SK-N-MC (cell line): ENCODE measurements around the gene FCHO1.

Experiments
- DNase-seq: peaks from one replicate; pipeline ENCODE4 v3.0.0-alpha.2; 2011; ENCODE audit warnings: low read depth, low spot score
- H3K27ac ChIP-seq: fragments of 200-600 bp; sonication (generic); 2 replicates; pipeline ENCODE4 v1.5.1; 2016; ENCODE audit warnings: mixed run types
- H3K36me3 ChIP-seq: fragments of 200-600 bp; sonication (generic); 2 replicates; pipeline ENCODE4 v1.6.1; 2017; ENCODE audit warnings: antibody characterized with exemption, low read length, mixed read lengths; ENCODE audit not compliant: insufficient read depth
- H3K4me3 ChIP-seq: fragments of 200-600 bp; sonication (generic); 2 replicates; pipeline ENCODE4 v1.5.1; 2016
- H3K9ac ChIP-seq: fragments of 200-600 bp; sonication (generic); 2 replicates; pipeline ENCODE4 v1.8.0; 2017; ENCODE audit warnings: mixed run types, mixed read lengths; ENCODE audit not compliant: insufficient read length
- H3K9me3 ChIP-seq: fragments of 200-600 bp; sonication (generic); 2 replicates; pipeline ENCODE4 v1.6.1; 2017; ENCODE audit warnings: low read depth, mild to moderate bottlenecking, antibody characterized with exemption, low read length, moderate library complexity, mixed read lengths
- EZH2 ChIP-seq: fragments of 200-600 bp; sonication (generic); IDR thresholded peaks from one replicate; pipeline ENCODE4 v1.6.1; 2017; ENCODE audit warnings: antibody characterized with exemption
- FOXP2 ChIP-seq: optimal IDR thresholded peaks from 2 replicates; pipeline ENCODE3; 2011; ENCODE audit warnings: mild to moderate bottlenecking, moderate library complexity; ENCODE audit not compliant: insufficient read depth; ENCODE audit errors: extremely low read length, control extremely low read depth
- POLR2AphosphoS5 ChIP-seq: IDR thresholded peaks from 2 replicates; pipeline ENCODE4 v1.6.1; 2012; ENCODE audit warnings: mild to moderate bottlenecking, low read depth, low read length, borderline replicate concordance

Gene FCHO1

DNA sequence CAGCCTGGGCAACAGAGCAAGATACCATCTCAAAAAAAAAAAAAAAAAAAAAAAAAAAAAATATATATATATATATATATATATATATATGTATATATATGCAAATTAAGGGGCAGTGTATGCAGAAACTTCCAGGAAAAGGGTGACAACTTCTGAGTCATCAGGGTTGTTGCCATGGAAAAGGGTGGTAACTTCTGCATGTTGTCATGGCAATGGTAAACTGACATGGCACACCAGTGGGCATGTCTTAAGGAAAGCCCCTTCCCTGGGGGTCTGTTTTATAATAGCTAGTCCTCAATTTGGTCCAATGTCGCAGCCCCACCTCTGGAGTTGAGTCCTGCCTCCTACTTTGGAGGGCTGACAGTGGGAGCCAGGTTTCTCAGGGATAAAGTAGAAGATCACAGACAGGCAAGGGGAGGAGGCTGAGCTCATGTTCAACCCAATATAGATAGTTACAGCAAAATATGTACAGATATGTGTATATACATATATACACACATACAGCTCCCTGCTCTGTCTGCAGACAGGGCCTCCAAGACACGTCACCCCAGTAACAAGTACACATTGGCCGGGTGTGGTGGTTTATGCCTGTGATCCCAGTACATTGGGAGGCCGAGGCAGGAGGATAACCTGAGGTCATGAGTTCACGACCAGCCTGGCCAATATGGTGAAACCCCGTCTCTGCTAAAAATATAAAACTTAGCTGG lies 7.2 kb upstream of the FCHO1 start:
- TF ChIP-seq POLR2AphosphoS5 (no peak), FOXP2 (no peak), EZH2 (no peak)

DNA sequence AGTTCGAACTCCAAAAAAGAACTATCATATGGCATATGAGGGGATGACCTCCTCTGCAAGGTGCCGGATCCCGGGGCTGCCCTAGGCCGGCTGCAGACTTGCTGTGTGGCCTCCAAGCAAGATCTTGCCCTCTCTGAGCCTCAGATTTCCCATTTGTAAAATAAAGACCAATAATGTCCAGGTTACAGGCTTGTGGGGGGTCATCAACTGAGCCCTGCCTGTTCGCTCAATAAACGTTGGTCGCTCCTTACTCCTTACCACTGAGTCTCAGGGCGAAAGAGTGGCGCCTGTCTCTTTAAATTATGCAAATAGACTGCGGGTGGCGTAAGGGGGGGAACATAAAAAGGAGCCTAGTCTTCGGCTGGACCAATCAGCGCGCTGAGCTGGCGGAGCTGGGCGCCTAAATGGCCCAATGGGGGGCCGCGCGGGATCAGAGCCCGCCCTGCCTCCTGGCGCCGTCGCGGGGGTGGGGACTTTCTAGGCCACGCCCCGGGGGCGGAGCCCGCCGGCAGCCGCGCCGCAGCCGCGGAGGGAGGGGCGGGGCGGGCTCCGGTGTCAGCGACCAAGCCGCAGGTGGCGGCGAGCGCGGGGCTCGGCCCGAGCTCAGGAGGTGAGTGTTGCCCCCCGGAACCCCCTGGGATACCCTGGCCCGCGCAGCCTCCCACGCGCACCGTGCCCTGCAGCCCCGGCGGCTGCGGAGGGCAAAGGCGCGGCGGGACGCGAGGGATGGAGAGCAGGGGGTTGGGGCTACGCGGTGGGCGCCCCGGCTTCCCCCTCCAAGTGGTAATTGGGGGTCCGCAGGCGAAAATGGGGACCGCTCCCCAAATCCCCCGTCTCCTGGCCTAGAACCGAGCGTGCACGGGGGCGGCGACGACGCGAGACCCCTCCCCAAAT lies 3.8 kb upstream of the FCHO1 start:
- H3K27ac ChIP-seq, result no peak overlapping the region
- H3K9ac ChIP-seq, result no peak overlapping the region
- H3K36me3 ChIP-seq, result no peaks in the 10 kb centered on the region
- TF ChIP-seq EZH2, result no peak
- TF ChIP-seq POLR2AphosphoS5, result no peak
- no peak for TF ChIP-seq FOXP2
- peak; percentile 77 for DNase-seq
- peak overlapping the region; percentile 80 for H3K4me3 ChIP-seq
- no peaks in the 10 kb centered on the region for H3K9me3 ChIP-seq

More for the DNA sequence above, 7.2 kb upstream of the FCHO1 start:
- Histone ChIP-seq H3K4me3 (no peak overlapping the region), H3K27ac (no peak overlapping the region), H3K9ac (no peak overlapping the region), H3K9me3 (no peaks in the 10 kb centered on the region), H3K36me3 (no peaks in the 10 kb centered on the region)
- DNase-seq, result no peak

GRCh38 chr19:17748884-17749638 lies 2.2 kb upstream of the FCHO1 start:
- H3K9me3 ChIP-seq, result no peaks in the 10 kb centered on the region
- TF ChIP-seq FOXP2 (no peak), EZH2 (no peak), POLR2AphosphoS5 (no peak)
- no peak overlapping the region for H3K9ac ChIP-seq
- no peaks in the 10 kb centered on the region for H3K36me3 ChIP-seq
- DNase-seq, result no peak
- H3K4me3 ChIP-seq, result no peak overlapping the region
- H3K27ac ChIP-seq, result no peak overlapping the region

DNA sequence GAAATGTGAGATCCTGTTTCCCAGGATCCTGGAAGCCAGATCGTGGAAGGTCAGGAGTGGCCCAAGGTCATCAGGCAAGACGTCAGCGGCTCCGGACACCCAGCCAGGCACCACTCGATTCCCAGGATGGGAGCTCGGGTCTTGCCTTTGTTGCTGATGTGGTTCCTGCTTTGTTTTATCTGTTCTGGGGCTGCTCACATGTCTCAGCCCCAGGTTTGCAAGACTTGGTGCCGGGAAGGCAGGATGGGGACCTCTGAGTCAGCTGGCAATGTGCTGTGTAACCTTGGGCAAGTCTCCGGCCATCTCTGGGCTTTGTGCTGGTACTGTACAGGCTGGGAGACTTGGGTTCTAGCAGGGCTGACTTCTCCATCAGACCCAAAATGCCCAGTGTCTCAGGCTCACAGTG lies 1.4 kb upstream of the FCHO1 start:
- Histone ChIP-seq H3K9ac (no peak overlapping the region), H3K27ac (no peak overlapping the region), H3K36me3 (no peaks in the 10 kb centered on the region), H3K9me3 (no peaks in the 10 kb centered on the region), H3K4me3 (no peak overlapping the region)
- DNase-seq, result no peak
- TF ChIP-seq FOXP2 (no peak), EZH2 (no peak), POLR2AphosphoS5 (no peak)

GRCh38 chr19:17751912-17752273 lies 616 bp downstream of the FCHO1 start:
- Histone ChIP-seq H3K36me3 (no peaks in the 10 kb centered on the region), H3K9me3 (no peaks in the 10 kb centered on the region), H3K9ac (no peak overlapping the region), H3K4me3 (no peak overlapping the region), H3K27ac (no peak overlapping the region)
- TF ChIP-seq EZH2, result no peak
- TF ChIP-seq FOXP2, result no peak
- no peak for TF ChIP-seq POLR2AphosphoS5
- DNase-seq, result no peak

GRCh38 chr19:17752865-17753639 lies 1.8 kb downstream of the FCHO1 start:
- Histone ChIP-seq H3K36me3 (no peaks in the 10 kb centered on the region), H3K27ac (no peak overlapping the region), H3K9me3 (no peaks in the 10 kb centered on the region), H3K9ac (no peak overlapping the region), H3K4me3 (no peak overlapping the region)
- no peak for DNase-seq
- TF ChIP-seq EZH2, result no peak
- no peak for TF ChIP-seq POLR2AphosphoS5
- TF ChIP-seq FOXP2, result no peak

DNA sequence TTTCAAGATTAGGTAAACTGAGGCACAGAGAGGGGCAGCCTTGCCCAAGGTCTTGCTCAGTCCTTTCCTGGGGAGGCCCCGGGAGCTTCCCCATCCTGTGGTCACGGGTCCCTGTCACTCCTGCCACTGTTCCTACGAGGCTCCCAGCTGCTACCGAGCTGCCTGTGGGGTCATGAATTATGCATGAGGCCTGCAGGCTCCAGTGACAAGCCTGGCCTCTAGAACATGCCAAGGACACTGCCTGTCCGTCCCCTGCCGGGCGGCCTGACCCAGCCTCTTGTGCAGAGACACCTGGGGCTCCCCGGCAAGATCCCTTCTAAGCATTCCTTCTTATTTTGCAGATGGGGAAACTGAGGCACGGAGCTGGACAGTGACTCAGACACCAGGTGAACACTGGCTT lies 2.7 kb downstream of the FCHO1 start:
- Histone ChIP-seq H3K9ac (no peak overlapping the region), H3K9me3 (no peaks in the 10 kb centered on the region), H3K36me3 (no peaks in the 10 kb centered on the region), H3K4me3 (no peak overlapping the region), H3K27ac (no peak overlapping the region)
- TF ChIP-seq EZH2 (no peak), FOXP2 (no peak), POLR2AphosphoS5 (no peak)
- DNase-seq, result no peak
